DND-41 (cell line): ENCODE data around the gene FHIT.

Source experiments
- ATAC-seq: fragments of 200-7000 bp; cut with Tn5 transposase; 3 replicates; pipeline ENCODE4 v1.9.1; 2021; ENCODE audit warnings: low read depth; ENCODE audit not compliant: insufficient read depth
- DNase-seq: peaks from one replicate; pipeline ENCODE4 v3.0.0-alpha.2; 2020
- H2AFZ ChIP-seq: 2 replicates; pipeline ENCODE4 v1.6.0; 2012; ENCODE audit warnings: low read depth, low read length
- H3K27ac ChIP-seq: 2 replicates; pipeline ENCODE4 v1.5.1; 2012; ENCODE audit warnings: low read length, inconsistent platforms
- H3K27me3 ChIP-seq: fragments of 200-600 bp; sonication (generic); 2 replicates; pipeline ENCODE4 v1.6.0; 2012; ENCODE audit warnings: low read length, mild to moderate bottlenecking, inconsistent platforms; ENCODE audit not compliant: insufficient read depth, poor library complexity
- H3K36me3 ChIP-seq: 2 replicates; pipeline ENCODE4 v1.5.1; 2012; ENCODE audit warnings: low read length, inconsistent platforms; ENCODE audit not compliant: insufficient read depth
- H3K4me1 ChIP-seq: 2 replicates; pipeline ENCODE4 v1.5.1; 2012; ENCODE audit warnings: mild to moderate bottlenecking, low read length; ENCODE audit not compliant: insufficient read depth
- H3K4me2 ChIP-seq: 2 replicates; pipeline ENCODE4 v1.6.0; 2012; ENCODE audit warnings: mild to moderate bottlenecking, moderate library complexity, low read length, inconsistent platforms; ENCODE audit not compliant: insufficient read depth
- H3K4me3 ChIP-seq, 2 experiments: fragments of 200-600 bp in 1 of 2; shearing (Covaris generic) in 1 of 2; 2 replicates each; pipeline ENCODE4 v1.5.1; 2012 to 2016; ENCODE audit warnings: inconsistent platforms in 2 of 2, low read length in 2 of 2, mild to moderate bottlenecking in 2 of 2, low read depth in 1 of 2, moderate library complexity in 1 of 2
- H3K79me2 ChIP-seq: 2 replicates; pipeline ENCODE4 v1.6.0; 2012; ENCODE audit warnings: low read length, inconsistent platforms; ENCODE audit not compliant: insufficient read depth
- H3K9ac ChIP-seq: 2 replicates; pipeline ENCODE4 v1.6.0; 2012; ENCODE audit warnings: low read depth, mild to moderate bottlenecking, inconsistent platforms, low read length, moderate library complexity
- H3K9me3 ChIP-seq: 2 replicates; pipeline ENCODE4 v1.5.1; 2012; ENCODE audit warnings: low read length, moderate library complexity, mild to moderate bottlenecking, inconsistent platforms; ENCODE audit not compliant: insufficient read depth, severe bottlenecking
- H4K20me1 ChIP-seq: 2 replicates; pipeline ENCODE4 v1.6.0; 2012; ENCODE audit warnings: low read length; ENCODE audit not compliant: insufficient read depth
- EZH2 ChIP-seq: IDR thresholded peaks from 3 replicates; pipeline ENCODE4 v1.6.1; 2012; ENCODE audit warnings: borderline replicate concordance, low read depth, mild to moderate bottlenecking, moderate library complexity, low read length, inconsistent platforms; ENCODE audit not compliant: severe bottlenecking
- TF ChIP-seq, protein P1 (sequence below): IDR thresholded peaks from 2 replicates; pipeline ENCODE4 v1.5.1; 2012; ENCODE audit warnings: borderline replicate concordance, low read length, moderate library complexity, mild to moderate bottlenecking; ENCODE audit not compliant: poor library complexity, severe bottlenecking; ENCODE audit errors: extremely low read depth

The FHIT gene

DNA sequence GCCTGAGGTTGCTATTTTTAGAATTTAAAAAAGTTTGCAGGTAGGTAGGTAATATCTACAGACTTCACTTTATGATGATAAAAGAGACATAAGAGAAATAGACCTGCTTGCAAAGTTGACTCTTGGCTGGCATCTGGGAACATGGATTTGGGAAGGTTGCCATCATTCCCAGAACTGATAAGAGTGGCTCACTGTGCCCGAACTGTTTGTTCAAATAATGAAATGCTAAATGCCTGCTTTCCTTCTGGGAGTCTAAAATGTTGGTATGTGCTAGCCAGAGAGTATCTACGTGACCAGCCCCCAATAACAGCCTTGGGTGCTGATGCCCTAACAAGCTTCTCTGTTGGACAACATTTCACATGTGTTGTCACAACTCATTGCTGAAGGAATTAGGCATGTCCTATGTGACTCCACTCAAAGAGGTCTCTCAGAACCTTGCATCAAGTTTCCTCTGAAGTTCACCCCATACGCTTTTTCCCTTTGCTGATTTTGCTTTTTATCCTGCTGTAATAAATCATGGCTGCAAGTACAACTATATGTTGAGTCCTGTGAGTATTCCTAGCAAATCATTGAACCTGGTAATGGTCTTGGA lies 95.5 kb downstream of the FHIT start:
- TF ChIP-seq, protein P1, sequence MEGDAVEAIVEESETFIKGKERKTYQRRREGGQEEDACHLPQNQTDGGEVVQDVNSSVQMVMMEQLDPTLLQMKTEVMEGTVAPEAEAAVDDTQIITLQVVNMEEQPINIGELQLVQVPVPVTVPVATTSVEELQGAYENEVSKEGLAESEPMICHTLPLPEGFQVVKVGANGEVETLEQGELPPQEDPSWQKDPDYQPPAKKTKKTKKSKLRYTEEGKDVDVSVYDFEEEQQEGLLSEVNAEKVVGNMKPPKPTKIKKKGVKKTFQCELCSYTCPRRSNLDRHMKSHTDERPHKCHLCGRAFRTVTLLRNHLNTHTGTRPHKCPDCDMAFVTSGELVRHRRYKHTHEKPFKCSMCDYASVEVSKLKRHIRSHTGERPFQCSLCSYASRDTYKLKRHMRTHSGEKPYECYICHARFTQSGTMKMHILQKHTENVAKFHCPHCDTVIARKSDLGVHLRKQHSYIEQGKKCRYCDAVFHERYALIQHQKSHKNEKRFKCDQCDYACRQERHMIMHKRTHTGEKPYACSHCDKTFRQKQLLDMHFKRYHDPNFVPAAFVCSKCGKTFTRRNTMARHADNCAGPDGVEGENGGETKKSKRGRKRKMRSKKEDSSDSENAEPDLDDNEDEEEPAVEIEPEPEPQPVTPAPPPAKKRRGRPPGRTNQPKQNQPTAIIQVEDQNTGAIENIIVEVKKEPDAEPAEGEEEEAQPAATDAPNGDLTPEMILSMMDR, result no peak
- no peak for TF ChIP-seq EZH2
- H4K20me1 ChIP-seq, result no peaks in the 10 kb centered on the region
- H3K4me2 ChIP-seq, result no peak overlapping the region
- H3K27me3 ChIP-seq, result no peaks in the 10 kb centered on the region
- H3K79me2 ChIP-seq, result no peaks in the 10 kb centered on the region
- no peaks in the 10 kb centered on the region for H3K9me3 ChIP-seq
- no peak overlapping the region for H3K9ac ChIP-seq
- H2AFZ ChIP-seq, result no peak overlapping the region
- no peak for ATAC-seq
- no peak overlapping the region for H3K4me3 ChIP-seq
- no peaks in the 10 kb centered on the region for H3K36me3 ChIP-seq
- no peak overlapping the region for H3K27ac ChIP-seq
- no peaks in the 10 kb centered on the region for H3K4me1 ChIP-seq
- DNase-seq, result no peak

DNA sequence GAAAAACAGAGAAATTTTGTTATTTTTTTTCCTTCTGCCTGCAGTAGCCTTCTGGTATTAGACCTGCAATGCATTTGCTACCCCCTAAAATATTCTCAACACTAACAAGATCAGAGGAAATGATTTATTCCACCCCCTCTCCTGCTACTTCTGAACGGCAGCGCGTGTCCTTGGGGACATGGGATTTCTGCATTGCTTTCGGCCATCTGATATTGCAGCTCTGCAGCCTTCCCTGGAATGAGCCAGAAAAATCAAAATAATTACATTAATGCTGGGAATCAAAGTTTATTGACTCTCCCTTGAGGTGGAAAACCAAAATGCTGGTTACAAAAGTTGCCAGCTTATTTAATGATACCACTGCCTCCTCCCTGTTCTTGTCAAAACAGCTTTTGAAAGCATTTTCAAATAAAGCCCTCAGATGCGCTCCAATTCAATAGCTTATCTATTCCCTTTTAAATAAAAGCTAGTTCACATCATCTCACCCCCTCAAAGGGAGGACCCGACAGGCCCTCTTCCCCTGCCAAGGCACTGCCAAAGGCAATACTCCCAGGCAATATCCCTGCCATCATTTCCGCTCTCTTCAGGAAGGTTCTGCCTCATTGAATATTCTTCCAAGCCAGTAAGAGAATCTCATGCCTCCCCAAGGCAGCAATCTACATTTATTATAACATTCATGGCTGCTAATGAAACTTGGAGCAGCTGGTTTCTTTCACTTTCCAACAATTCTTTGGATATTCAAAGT lies 96.6 kb downstream of the FHIT start:
- Histone ChIP-seq H3K36me3 (no peaks in the 10 kb centered on the region), H3K4me3 (no peak overlapping the region), H3K9ac (no peak overlapping the region), H3K9me3 (no peaks in the 10 kb centered on the region), H2AFZ (no peak overlapping the region), H3K27me3 (no peaks in the 10 kb centered on the region), H3K4me1 (no peaks in the 10 kb centered on the region), H3K4me2 (no peak overlapping the region), H3K79me2 (no peaks in the 10 kb centered on the region), H4K20me1 (no peaks in the 10 kb centered on the region), H3K27ac (no peak overlapping the region)
- no peak for TF ChIP-seq EZH2
- TF ChIP-seq, protein P1, result no peak
- DNase-seq, result no peak
- no peak for ATAC-seq

DNA sequence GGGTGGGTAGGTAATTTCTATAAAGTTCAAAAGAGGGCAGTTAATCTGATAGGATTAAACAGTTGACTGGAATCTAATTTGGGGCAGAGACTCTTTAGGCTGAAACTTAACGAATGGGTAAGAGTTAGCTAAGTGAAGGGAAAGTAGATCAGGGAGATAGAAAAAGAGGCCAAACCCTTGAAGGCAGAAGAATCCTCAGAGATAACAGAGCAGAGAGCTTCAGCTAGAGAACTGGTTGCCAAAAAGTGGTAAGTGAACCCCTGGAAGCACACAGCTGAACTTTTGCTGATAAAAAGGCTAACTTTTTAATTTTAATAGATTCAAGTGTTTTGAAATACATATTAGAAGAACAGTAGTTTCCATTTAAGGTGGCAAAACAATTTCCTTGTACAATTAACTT lies 99.2 kb downstream of the FHIT start:
- DNase-seq, result no peak

More for the DNA sequence above, 99.2 kb downstream of the FHIT start:
- Histone ChIP-seq H3K9me3 (no peaks in the 10 kb centered on the region), H3K27ac (no peak overlapping the region), H3K27me3 (no peaks in the 10 kb centered on the region), H3K36me3 (no peaks in the 10 kb centered on the region), H3K4me1 (no peaks in the 10 kb centered on the region), H3K4me3 (no peak overlapping the region), H3K79me2 (no peaks in the 10 kb centered on the region), H4K20me1 (no peaks in the 10 kb centered on the region), H2AFZ (no peak overlapping the region), H3K4me2 (no peak overlapping the region), H3K9ac (no peak overlapping the region)
- no peak for ATAC-seq
- TF ChIP-seq, protein P1, result no peak
- TF ChIP-seq EZH2, result no peak
